NCI-H526 (cell line): ENCODE data around the gene CGGBP1.

ENCODE experiments used
- DNase-seq, 2 experiments: peaks; one replicate each; lab custom pipeline; 2025; lab: John Stamatoyannopoulos, UW

The CGGBP1 gene

GRCh38 chr3:88058581-88059379 lies at the start of gene CGGBP1, which contains the start of gene ZNF654:
TSS of gene CGGBP1 (minus strand) at chr3:88059005. CDS start at chr3:88055976, 3,029 bp downstream.
TSS of gene ZNF654 (plus strand) at chr3:88059255. CDS start at chr3:88059320, 65 bp downstream.
- DNase-seq, result peak; percentile 93 to 96

GRCh38 chr3:88105325-88105724 lies 46.5 kb upstream of the CGGBP1 start:
- no peak for DNase-seq

- DNase-seq, result no peak
Measured at GRCh38 chr3:88101142-88101541, 42.3 kb upstream of the CGGBP1 start.

- DNase-seq, result no peak
Measured at GRCh38 chr3:88093266-88093665, 34.5 kb upstream of the CGGBP1 start.

- no peak for DNase-seq
Measured at GRCh38 chr3:88092270-88092669, 33.5 kb upstream of the CGGBP1 start.

- no peak for DNase-seq
Measured at GRCh38 chr3:88090681-88091080, 31.9 kb upstream of the CGGBP1 start.

- no peak for DNase-seq
Measured at GRCh38 chr3:88084097-88084501, 25.3 kb upstream of the CGGBP1 start.

GRCh38 chr3:88082854-88083253 lies 24.0 kb upstream of the CGGBP1 start:
- DNase-seq, result no peak

GRCh38 chr3:88078932-88079331 lies 20.1 kb upstream of the CGGBP1 start:
- no peak for DNase-seq

GRCh38 chr3:88076712-88077111 lies 17.9 kb upstream of the CGGBP1 start:
- DNase-seq, result no peak

- no peak for DNase-seq
Measured at GRCh38 chr3:88075497-88075896, 16.7 kb upstream of the CGGBP1 start.

GRCh38 chr3:88075072-88075471 lies 16.3 kb upstream of the CGGBP1 start:
- DNase-seq, result no peak

GRCh38 chr3:88061746-88062145 lies 2.9 kb upstream of the CGGBP1 start:
- DNase-seq, result no peak

- DNase-seq, result peak in 1 of 2 experiments; percentile 79
Measured at GRCh38 chr3:88059380-88060170, 770 bp upstream of the CGGBP1 start.

GRCh38 chr3:88058306-88058580 lies 562 bp downstream of the CGGBP1 start:
- DNase-seq, result no peak

GRCh38 chr3:88057630-88058305 lies 1.0 kb downstream of the CGGBP1 start:
- no peak for DNase-seq

GRCh38 chr3:88046766-88047165 lies 12.0 kb downstream of the CGGBP1 start:
- DNase-seq, result no peak

- DNase-seq, result no peak
Measured at GRCh38 chr3:88044411-88044810, 14.4 kb downstream of the CGGBP1 start.

GRCh38 chr3:88041005-88041404 lies 17.8 kb downstream of the CGGBP1 start:
- no peak for DNase-seq

GRCh38 chr3:88040529-88040928 lies 18.3 kb downstream of the CGGBP1 start:
- no peak for DNase-seq

- no peak for DNase-seq
Measured at GRCh38 chr3:88038566-88038965, 20.2 kb downstream of the CGGBP1 start.

- DNase-seq, result no peak
Measured at GRCh38 chr3:88036221-88036620, 22.6 kb downstream of the CGGBP1 start.
